Measurements from ENCODE around the gene LGR6.
A peak's percentile ranks its signal among the peaks of the same experiment; 100 is the strongest.
"Not testable (repeated sequence)": the region's sequence is repeated elsewhere in the genome, so short reads cannot be mapped to it uniquely, and the experiment has no call there.

Gene LGR6

DNA sequence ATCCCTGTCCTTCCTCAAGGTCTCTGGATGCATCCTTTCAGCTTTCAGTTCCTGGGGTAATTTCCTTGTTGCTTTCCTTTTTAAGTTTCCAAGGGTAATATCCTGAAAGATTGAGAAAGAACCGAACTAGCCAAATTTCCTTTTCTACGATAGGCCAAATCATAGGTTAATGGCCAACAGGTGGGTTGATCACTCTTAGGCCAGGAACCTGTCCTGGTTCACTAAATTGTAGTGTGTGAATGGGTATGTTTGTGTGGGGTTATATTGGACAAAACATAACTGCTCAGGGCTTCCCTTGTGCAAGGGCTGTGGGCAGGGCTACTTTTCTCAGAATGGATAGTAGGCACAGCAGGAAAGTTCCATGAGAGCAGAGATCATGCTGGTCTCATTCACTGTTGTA lies 131.0 kb downstream of the LGR6 start:
- ATAC-seq: no peak
- no peak overlapping the region for H3K4me3 Mint-ChIP-seq
- H3K36me3 Mint-ChIP-seq: peaks cover 8% of the 10 kb centered on the region
- H3K27me3 Mint-ChIP-seq: no peaks in the 10 kb centered on the region
- H3K9me3 Mint-ChIP-seq: no peaks in the 10 kb centered on the region
- no peaks in the 10 kb centered on the region for H3K4me1 Mint-ChIP-seq
- H3K27ac Mint-ChIP-seq: no peak overlapping the region

DNA sequence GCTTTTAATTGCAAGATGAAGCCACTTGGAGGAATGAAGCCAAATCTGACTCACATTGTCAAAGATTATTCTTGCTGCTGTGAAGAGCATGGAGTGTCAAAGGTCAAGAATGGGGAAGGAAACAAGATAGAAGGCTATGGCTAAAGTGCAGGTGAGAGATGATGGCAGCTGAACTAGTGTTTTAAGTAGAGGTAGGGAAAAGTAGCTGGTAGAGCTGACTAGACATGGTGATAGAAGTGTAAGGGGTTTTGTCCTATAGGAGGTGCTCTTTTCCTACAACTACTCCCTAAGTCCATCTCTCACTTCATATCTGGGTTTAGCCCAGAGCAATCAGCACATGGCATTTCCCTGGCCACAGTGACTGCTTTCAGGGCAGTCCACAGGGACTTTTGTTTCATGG lies 136.3 kb downstream of the LGR6 start:
- peaks cover 42% of the 10 kb centered on the region for H3K36me3 Mint-ChIP-seq
- H3K4me3 Mint-ChIP-seq: no peak overlapping the region
- no peak overlapping the region for H3K27ac Mint-ChIP-seq
- ATAC-seq: no peak
- H3K4me1 Mint-ChIP-seq: no peaks in the 10 kb centered on the region
- H3K27me3 Mint-ChIP-seq: no peaks in the 10 kb centered on the region
- H3K9me3 Mint-ChIP-seq: no peaks in the 10 kb centered on the region

DNA sequence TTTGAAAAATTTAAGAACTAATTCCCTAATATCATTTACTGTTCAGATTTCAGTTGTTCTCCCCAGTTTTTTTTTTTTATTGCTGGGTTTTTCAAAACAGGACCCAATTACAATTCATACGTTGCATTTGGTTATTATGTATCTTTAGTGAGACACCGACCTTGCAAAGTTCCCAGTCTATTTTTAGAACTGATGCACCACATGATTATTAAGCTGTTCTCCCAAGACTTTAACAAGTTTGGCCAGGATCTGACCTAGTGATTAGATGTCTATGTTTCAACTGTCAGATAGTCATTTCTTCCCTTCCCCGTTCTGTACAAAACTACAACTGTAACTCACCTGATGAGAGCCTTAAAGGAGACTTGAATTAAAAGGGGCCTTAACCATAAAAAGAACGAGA lies 140.3 kb downstream of the LGR6 start:
- Mint-ChIP-seq H3K27ac (no peak overlapping the region), H3K9me3 (no peaks in the 10 kb centered on the region), H3K27me3 (no peaks in the 10 kb centered on the region), H3K4me1 (no peaks in the 10 kb centered on the region), H3K36me3 (peaks cover 37% of the 10 kb centered on the region), H3K4me3 (no peak overlapping the region)
- ATAC-seq: no peak

DNA sequence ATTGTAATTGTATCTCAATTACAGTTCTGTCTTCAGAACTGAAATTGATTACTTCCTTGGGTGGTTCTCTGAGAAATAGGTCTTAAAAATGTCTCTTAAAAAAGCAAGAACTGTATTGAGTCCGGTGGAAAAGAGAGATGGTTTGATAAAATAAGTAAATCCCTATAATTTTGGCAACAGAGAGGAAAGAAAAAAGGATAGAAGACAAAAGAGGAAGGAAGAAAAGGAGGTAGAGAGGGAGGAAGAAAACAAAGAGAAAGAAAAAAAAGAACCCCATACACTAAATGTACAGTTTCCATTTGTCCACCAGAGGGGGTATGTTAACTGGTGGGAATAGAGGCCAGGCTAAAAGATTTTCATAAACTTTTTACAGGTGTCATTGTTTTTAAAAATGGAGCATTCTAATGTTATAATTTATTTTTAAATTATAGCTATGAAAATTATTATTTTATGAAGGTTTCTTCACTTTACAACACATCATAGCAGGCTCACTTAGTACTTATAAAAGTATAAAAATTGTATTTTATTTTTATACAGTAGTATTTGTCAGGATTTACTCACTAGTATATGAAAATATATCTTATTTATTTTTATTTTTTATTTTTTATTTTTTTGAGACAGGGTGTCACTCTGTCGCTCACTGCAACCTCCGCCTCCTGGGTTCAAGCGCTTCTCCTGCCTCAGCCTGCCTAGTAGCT lies 150.2 kb downstream of the LGR6 start:
- H3K4me3 Mint-ChIP-seq: peak overlapping the region; percentile 44
- no peaks in the 10 kb centered on the region for H3K9me3 Mint-ChIP-seq
- H3K27me3 Mint-ChIP-seq: no peaks in the 10 kb centered on the region
- no peaks in the 10 kb centered on the region for H3K36me3 Mint-ChIP-seq
- H3K27ac Mint-ChIP-seq: no peak overlapping the region
- ATAC-seq: no peak
- peaks cover 35% of the 10 kb centered on the region for H3K4me1 Mint-ChIP-seq

DNA sequence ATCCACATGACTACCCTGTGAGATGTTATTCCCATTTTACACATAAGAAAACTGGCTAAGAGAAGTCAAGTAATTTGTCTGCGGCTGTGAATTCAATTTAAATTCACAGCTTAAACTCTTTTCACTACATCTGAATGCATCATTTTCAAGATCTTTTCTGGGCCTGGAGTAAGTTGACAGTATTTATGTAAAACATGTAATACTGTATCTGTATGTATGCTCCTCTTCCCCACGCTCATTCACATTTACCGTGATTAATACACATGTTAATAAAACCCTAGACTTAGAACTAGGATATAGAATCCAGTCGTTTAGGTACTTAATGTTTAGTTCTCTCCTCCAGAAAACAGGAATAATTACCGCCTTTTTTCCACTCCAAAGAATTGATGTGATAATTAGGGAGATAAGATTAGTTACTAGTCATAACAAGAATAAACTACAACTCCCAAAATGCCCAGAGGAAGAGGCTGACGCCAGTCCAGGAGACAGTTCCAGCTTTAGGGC lies 154.5 kb downstream of the LGR6 start:
- no peak for ATAC-seq
- Mint-ChIP-seq H3K27me3 (no peaks in the 10 kb centered on the region), H3K4me1 (peaks cover 31% of the 10 kb centered on the region)

DNA sequence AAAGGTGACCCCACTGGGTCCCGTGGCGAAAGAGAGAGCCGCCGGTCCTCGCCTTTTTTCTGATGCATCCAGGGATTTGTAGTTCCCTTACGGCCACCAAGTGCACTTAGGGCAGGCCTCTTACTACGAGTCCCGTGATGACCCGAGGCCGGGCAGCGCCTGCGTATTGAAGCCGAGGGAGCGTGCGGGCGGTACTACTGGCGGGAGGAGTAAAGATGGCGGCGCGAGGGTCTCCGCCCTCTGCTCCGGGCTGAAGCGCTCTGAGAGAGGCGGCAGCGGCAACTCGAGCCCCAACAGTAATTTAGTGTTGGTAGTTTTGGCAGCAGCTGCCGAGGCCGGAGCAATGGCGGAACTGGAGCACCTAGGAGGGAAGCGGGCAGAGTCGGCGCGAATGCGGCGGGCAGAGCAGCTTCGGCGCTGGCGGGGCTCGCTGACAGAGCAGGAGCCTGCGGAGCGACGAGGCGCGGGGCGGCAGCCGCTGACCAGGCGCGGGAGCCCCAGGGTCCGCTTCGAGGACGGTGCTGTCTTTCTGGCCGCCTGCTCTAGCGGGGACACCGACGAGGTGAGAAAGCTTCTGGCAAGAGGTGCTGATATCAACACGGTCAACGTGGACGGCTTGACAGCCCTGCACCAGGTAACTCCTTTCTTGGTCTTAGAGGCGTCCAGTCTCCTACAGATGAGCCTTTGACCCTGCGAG lies 155.1 kb downstream of the LGR6 start, which contains the start of gene PPP1R12B:
PPP1R12B (plus strand) TSS at position 191 of the 697 bp plus-strand sequence; CDS start at position 344, 153 bp downstream.
- peak; percentile 99 for ATAC-seq
- Mint-ChIP-seq H3K27ac (peak within 1 kb of the TSS; percentile 85), H3K27me3 (no peaks in the 10 kb centered on the region), H3K36me3 (no peaks in the 10 kb centered on the region), H3K4me3 (peak within 1 kb of the TSS; percentile 98), H3K9me3 (no peaks in the 10 kb centered on the region), H3K4me1 (peaks cover 27% of the 10 kb centered on the region)

More for the DNA sequence above, 154.5 kb downstream of the LGR6 start:
- Mint-ChIP-seq H3K4me3 (peak overlapping the region; percentile 98), H3K36me3 (no peaks in the 10 kb centered on the region), H3K27ac (peak overlapping the region; percentile 85), H3K9me3 (no peaks in the 10 kb centered on the region)

DNA sequence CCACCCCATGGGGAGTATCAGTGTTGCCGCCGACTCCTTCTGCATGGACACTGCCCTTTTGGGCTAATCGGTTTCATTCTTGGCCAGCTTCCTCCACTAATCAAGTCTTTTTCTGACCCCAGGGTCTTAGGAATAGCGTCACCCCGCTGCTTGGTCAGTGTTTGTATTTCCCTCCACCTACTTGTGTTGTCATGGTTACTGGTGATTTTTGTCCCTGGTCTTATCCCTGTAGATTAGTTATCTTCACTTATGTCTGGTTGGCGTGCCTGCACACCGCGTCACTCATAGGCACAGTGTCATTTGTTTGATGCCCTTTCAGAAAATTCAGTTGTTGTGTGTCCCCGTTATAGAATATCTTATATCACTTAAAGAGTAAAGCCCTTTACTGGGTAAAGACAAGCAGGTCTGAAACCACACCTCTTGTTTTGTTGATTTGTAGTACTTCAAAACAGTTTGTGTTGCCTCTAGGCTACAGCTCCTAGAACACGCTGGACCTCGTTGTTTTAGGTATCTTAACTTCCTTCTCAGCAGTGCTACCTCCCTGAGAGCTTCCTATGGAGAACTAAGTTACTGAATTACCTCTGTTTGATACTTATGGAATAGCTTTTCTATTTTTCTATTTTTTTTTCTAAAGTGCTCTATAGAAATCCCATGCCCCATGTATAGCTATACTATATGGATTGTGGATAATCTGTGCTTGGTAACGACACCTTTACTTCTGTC lies 155.8 kb downstream of the LGR6 start:
- no peaks in the 10 kb centered on the region for H3K36me3 Mint-ChIP-seq
- no peak for ATAC-seq
- peaks cover 25% of the 10 kb centered on the region for H3K4me1 Mint-ChIP-seq
- H3K27ac Mint-ChIP-seq: peak overlapping the region; percentile 85
- H3K4me3 Mint-ChIP-seq: peak overlapping the region; percentile 98
- H3K27me3 Mint-ChIP-seq: no peaks in the 10 kb centered on the region
- no peaks in the 10 kb centered on the region for H3K9me3 Mint-ChIP-seq

DNA sequence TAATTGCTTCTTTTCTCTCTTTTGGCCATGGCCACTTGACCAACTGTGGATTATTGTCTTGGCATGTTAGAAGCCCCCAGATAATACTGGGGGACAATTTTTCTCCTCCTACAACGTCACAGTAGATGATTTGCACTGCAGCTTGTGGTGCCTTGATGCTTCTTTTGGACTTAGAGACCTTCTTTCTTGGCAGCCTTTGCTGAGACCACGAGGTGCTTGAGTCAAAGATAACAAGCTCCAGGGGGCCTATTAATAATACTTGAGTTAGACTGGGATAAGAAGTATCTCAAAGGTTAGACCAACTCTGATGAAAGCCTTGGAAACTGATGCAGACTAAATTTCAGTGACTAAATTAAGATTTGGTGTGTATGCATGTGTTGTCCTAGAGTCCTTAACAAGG lies 158.1 kb downstream of the LGR6 start:
- no peak overlapping the region for H3K27ac Mint-ChIP-seq
- no peak for ATAC-seq
- H3K4me3 Mint-ChIP-seq: no peak overlapping the region
- H3K36me3 Mint-ChIP-seq: no peaks in the 10 kb centered on the region
- peaks cover 25% of the 10 kb centered on the region for H3K4me1 Mint-ChIP-seq
- H3K9me3 Mint-ChIP-seq: no peaks in the 10 kb centered on the region
- H3K27me3 Mint-ChIP-seq: no peaks in the 10 kb centered on the region

DNA sequence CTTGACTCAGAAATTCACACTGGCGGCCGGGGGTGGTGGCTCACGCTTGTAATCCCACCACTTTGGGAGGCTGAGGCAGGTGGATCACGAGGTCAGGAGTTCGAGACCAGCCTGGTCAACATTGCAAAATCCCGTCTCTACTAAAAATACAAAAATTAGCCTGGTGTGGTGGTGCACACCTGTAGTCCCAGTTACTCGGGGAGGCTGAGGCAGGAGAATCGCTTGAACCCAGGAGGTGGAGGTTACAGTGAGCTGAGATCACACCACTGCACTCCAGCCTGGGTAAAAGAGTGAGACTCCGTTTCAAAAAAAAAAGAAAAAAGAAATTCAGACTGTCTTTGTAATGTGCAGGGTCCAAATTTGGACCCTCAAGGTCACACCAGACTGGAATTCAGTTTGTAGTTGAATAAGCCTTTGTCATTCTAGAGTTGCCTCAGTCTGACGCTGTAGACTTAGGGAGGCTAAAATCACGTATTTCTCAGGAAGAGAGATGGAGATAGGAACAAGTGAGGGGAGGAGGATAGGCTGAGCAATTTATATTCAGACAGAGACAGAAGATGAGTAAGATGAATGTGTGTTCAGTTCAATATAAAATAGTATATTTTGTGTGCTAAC lies 159.1 kb downstream of the LGR6 start:
- H3K27ac Mint-ChIP-seq, H3K36me3 Mint-ChIP-seq, H3K9me3 Mint-ChIP-seq, H3K27me3 Mint-ChIP-seq, ATAC-seq, H3K4me3 Mint-ChIP-seq: not testable (repeated sequence)
- H3K4me1 Mint-ChIP-seq: peaks cover 21% of the 10 kb centered on the region

DNA sequence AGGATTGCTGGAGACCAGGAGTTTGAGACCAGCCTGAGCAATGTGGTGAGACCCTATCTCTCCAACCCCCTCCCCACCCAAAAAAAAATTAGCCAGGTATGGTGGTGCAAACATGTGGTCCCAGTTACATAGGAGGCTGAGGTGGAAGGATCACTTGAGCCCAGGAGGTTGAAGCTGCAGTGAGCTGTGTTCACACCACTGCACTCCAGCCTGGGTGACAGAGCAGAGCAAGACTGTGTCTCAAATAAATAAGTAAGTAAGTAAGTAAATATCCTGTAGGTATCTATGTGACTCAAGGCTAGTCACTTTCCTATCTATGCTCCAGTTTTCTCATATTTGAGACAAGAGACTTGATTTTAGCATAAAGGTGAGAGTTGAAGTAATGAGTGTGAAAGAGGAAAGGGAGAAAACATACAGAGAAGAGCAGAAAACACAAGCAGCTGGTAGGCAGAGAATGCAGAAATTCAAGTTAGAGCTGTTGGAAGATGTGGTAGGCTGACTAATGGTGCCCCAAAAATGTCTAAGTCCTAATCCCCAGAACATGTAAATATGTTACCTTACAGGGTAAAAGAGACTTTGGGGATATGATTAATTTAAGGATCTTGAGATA lies 162.4 kb downstream of the LGR6 start:
- Mint-ChIP-seq H3K4me3 (no peak overlapping the region), H3K9me3 (no peaks in the 10 kb centered on the region), H3K27ac (no peak overlapping the region), H3K36me3 (no peaks in the 10 kb centered on the region), H3K27me3 (no peaks in the 10 kb centered on the region), H3K4me1 (no peaks in the 10 kb centered on the region)
- no peak for ATAC-seq

DNA sequence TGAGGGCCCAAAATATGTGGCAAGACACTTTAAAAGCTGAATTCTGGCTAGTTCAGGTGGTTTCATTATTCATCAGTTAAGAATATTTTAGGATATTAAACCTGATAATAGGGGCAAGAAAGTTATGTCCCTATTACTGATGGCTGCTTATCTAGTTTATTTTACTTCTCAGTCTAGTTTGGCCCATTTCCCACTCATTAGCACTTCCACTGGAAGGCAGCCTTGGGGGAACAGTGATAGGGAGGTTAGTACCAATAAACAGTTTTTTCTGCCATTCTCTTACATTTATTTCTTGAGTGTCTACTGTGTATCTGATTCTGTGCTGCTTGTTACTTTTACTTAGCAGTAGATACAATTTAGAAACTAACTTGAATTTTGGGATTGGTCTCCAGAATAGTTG lies 163.9 kb downstream of the LGR6 start:
- no peak for ATAC-seq
- H3K36me3 Mint-ChIP-seq: no peaks in the 10 kb centered on the region
- H3K9me3 Mint-ChIP-seq: no peaks in the 10 kb centered on the region
- peaks cover 8% of the 10 kb centered on the region for H3K4me1 Mint-ChIP-seq
- no peak overlapping the region for H3K4me3 Mint-ChIP-seq
- no peaks in the 10 kb centered on the region for H3K27me3 Mint-ChIP-seq
- no peak overlapping the region for H3K27ac Mint-ChIP-seq

DNA sequence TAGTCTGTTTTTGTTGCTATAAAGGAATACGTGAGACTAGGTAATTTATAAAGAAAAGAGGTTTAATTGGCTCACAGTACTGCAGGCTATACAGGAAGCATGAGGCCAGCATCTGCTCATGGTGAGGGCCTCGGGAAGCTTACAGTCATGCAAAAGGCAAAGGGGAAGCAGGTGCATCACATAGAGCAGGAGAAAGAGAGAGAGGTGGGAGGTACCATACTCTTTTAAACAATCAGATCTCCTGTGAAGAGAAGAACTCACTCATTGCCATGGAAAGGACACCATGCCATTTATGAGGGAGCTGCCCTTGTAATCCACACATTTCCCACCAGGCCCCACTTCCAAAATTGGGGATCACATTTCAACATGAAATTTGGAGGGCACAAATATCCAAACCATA lies 167.6 kb downstream of the LGR6 start:
- no peak overlapping the region for H3K27ac Mint-ChIP-seq

DNA sequence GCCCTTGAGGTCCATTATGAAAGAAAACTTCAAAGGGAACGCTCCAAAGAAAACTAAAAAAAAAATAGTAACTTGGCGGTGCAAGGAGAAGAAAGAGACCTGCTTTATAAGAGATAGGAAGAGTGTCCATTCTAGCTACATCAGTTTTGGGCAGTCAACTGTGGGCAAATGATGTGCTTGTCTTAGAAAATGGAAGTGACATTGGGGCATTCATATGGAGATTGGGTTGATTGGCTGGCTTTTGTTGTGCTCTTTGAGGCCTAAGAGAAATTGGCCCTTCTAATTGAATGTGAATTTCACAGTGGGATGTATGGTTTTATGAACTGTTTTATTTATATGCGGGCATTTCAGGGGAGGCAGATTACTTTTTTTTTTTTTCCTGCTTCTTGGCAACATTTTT lies 168.1 kb downstream of the LGR6 start:
- Mint-ChIP-seq H3K9me3 (no peaks in the 10 kb centered on the region), H3K4me3 (no peak overlapping the region), H3K27ac (no peak overlapping the region), H3K4me1 (peaks cover 8% of the 10 kb centered on the region), H3K36me3 (no peaks in the 10 kb centered on the region), H3K27me3 (no peaks in the 10 kb centered on the region)
- no peak for ATAC-seq

More for the DNA sequence above, 167.6 kb downstream of the LGR6 start:
- H3K4me1 Mint-ChIP-seq: peaks cover 8% of the 10 kb centered on the region
- ATAC-seq: no peak
- H3K36me3 Mint-ChIP-seq: no peaks in the 10 kb centered on the region
- no peak overlapping the region for H3K4me3 Mint-ChIP-seq
- H3K9me3 Mint-ChIP-seq: no peaks in the 10 kb centered on the region
- no peaks in the 10 kb centered on the region for H3K27me3 Mint-ChIP-seq

DNA sequence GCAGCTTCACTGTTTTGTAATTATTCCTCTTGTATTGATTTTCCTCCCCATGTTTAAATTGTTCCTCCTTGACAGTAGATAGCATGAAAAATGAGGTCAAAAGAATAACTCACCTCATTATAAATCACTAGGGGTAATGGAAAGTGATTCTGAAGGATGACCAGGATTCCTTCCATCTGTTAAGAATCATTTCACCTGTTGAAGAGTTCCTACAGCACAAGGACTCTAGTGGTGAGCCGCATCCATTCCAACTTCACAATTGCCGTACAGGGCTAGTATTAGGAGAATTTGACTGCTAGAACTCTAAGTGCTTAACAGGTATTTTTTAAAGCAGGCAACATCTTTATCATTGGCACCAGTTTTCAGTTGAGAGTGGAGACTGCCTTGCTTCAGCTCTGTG lies 168.6 kb downstream of the LGR6 start:
- Mint-ChIP-seq H3K4me3 (no peak overlapping the region), H3K27me3 (no peaks in the 10 kb centered on the region), H3K36me3 (no peaks in the 10 kb centered on the region), H3K4me1 (peaks cover 8% of the 10 kb centered on the region), H3K27ac (no peak overlapping the region), H3K9me3 (no peaks in the 10 kb centered on the region)
- ATAC-seq: no peak

Measured in stimulated activated memory B cell treated with anti-CD40 and anti-IgM and Interleukin-4, amounts not matched to agents 10 μg/mL and 1 μg/mL and 100 μg/mL, for 72 hours (primary cell).